Measurements from ENCODE around the gene CCR5.
"Not testable (repeated sequence)": the region's sequence is repeated elsewhere in the genome, so short reads cannot be mapped to it uniquely, and the experiment has no call there.

The CCR5 gene

DNA sequence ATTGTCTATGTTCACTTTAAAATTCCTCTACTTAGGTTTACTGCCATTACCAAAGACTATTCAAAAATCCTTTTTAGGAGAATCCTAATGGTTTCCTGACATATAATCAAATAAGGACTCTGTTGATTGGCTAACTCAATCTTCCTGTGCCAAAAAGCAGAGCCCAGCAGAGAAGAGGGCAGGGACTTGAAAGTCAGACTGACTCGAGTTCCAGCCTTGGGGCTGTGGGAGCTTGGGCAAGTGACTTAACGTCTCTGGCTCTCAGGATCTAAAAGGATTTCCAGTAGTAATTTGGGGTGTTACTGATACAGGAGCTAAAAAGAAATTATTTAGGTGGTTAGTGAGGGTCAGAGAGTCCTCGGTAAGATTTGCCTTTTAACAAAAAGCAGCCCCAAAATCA lies 10.9 kb downstream of the CCR5 start:
- Histone ChIP-seq H3K36me3 (ENCODE audit: insufficient read depth) (no peaks in the 10 kb centered on the region), H3K4me2 (no peak overlapping the region), H3K4me3 (IDR thresholded peaks at IDR 0.05; ENCODE audit: insufficient read depth, low read depth, low read length) (no peak overlapping the region), H3K9ac (no peak overlapping the region), H3K4me1 (ENCODE audit: low read depth, poor library complexity, severe bottlenecking) (peaks cover 29% of the 10 kb centered on the region), H4K20me1 (ENCODE audit: insufficient read depth) (no peaks in the 10 kb centered on the region), H3K27me3 (ENCODE audit: insufficient read depth, low read depth) (no peaks in the 10 kb centered on the region), H2AFZ (ENCODE audit: low read depth) (no peak overlapping the region), H3K79me2 (ENCODE audit: insufficient read depth, low read depth) (no peaks in the 10 kb centered on the region), H3K27ac (no peak overlapping the region)
- no peak for TF ChIP-seq CTCF (conservative IDR thresholded peaks at IDR 0.05; ENCODE audit: low read depth, low read length)

GRCh38 chr3:46383211-46383950 lies 12.6 kb downstream of the CCR5 start:
- TF ChIP-seq CTCF (conservative IDR thresholded peaks at IDR 0.05; ENCODE audit: low read depth, low read length) = no peak
- H2AFZ ChIP-seq (ENCODE audit: low read depth) = no peak overlapping the region
- H3K9ac ChIP-seq = no peak overlapping the region
- no peak overlapping the region for H3K4me3 ChIP-seq (IDR thresholded peaks at IDR 0.05; ENCODE audit: insufficient read depth, low read depth, low read length)
- H3K4me2 ChIP-seq = 0 out of 2 replicates have a peak overlapping the region, but pooled peaks have one; percentile 10
- no peak overlapping the region for H3K27ac ChIP-seq
- no peaks in the 10 kb centered on the region for H3K27me3 ChIP-seq (ENCODE audit: insufficient read depth, low read depth)
- H3K4me1 ChIP-seq (ENCODE audit: low read depth, poor library complexity, severe bottlenecking) = peaks cover 27% of the 10 kb centered on the region
- H3K79me2 ChIP-seq (ENCODE audit: insufficient read depth, low read depth) = no peaks in the 10 kb centered on the region
- no peaks in the 10 kb centered on the region for H4K20me1 ChIP-seq (ENCODE audit: insufficient read depth)
- no peaks in the 10 kb centered on the region for H3K36me3 ChIP-seq (ENCODE audit: insufficient read depth)

DNA sequence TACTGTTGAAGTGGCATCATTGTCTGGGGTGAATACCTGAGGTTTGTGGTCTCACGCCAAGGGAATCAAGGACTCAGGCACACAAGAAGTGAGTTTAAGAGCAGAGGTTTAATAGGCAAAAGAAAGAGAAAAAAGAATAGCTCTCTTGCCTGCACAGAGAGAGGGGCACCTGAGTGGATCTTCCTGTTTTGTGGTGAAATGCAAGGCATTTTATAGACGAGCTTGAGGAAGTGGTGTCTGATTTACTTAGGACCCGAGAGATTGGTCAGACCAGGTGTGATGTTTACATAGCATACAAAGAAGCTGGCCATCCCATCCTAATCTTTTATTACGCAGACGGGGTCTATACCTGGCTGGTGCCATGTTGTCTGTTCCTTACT lies 13.2 kb downstream of the CCR5 start:
- no peaks in the 10 kb centered on the region for H3K79me2 ChIP-seq (ENCODE audit: insufficient read depth, low read depth)
- H2AFZ ChIP-seq (ENCODE audit: low read depth) = no peak overlapping the region
- peaks cover 23% of the 10 kb centered on the region for H3K4me1 ChIP-seq (ENCODE audit: low read depth, poor library complexity, severe bottlenecking)
- 0 out of 2 replicates have a peak overlapping the region, but pooled peaks have one; percentile 10 for H3K4me2 ChIP-seq
- TF ChIP-seq CTCF (conservative IDR thresholded peaks at IDR 0.05; ENCODE audit: low read depth, low read length) = no peak
- no peaks in the 10 kb centered on the region for H4K20me1 ChIP-seq (ENCODE audit: insufficient read depth)
- no peak overlapping the region for H3K4me3 ChIP-seq (IDR thresholded peaks at IDR 0.05; ENCODE audit: insufficient read depth, low read depth, low read length)
- no peak overlapping the region for H3K27ac ChIP-seq
- no peaks in the 10 kb centered on the region for H3K27me3 ChIP-seq (ENCODE audit: insufficient read depth, low read depth)
- H3K36me3 ChIP-seq (ENCODE audit: insufficient read depth) = no peaks in the 10 kb centered on the region
- H3K9ac ChIP-seq = no peak overlapping the region

DNA sequence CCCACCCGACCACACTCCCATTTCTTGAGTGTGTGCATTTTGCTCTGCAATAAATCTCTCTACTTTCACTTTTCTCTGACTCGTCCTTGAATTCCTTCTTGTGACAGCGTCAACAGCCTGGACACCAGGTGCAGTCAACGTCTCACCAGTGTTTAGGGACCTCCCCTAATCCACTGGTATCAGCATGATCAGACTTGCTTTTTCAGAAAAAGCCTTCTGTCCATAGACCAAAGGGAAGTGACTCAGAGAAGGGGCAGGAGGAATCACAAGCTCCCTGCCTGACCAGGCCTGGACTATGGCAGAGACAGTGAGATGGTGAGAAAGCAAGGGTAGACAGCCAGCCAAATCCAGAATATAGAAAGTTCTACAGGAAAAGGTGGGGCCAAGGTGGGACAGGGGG lies 15.5 kb downstream of the CCR5 start:
- H3K27ac ChIP-seq = no peak overlapping the region
- TF ChIP-seq CTCF (conservative IDR thresholded peaks at IDR 0.05; ENCODE audit: low read depth, low read length) = no peak
- no peak overlapping the region for H3K4me2 ChIP-seq

GRCh38 chr3:46388847-46389246 lies 18.1 kb downstream of the CCR5 start:
- H3K4me3 ChIP-seq (IDR thresholded peaks at IDR 0.05; ENCODE audit: insufficient read depth, low read depth, low read length); H2AFZ ChIP-seq (ENCODE audit: low read depth); H3K36me3 ChIP-seq (ENCODE audit: insufficient read depth); H3K27me3 ChIP-seq (ENCODE audit: insufficient read depth, low read depth); H4K20me1 ChIP-seq (ENCODE audit: insufficient read depth); H3K79me2 ChIP-seq (ENCODE audit: insufficient read depth, low read depth); H3K27ac ChIP-seq; H3K9ac ChIP-seq; H3K4me2 ChIP-seq: not testable (repeated sequence)
- H3K4me1 ChIP-seq (ENCODE audit: low read depth, poor library complexity, severe bottlenecking) = peaks cover 12% of the 10 kb centered on the region

More for the DNA sequence above, 15.5 kb downstream of the CCR5 start:
- no peaks in the 10 kb centered on the region for H3K79me2 ChIP-seq (ENCODE audit: insufficient read depth, low read depth)
- no peak overlapping the region for H3K9ac ChIP-seq
- no peak overlapping the region for H3K4me3 ChIP-seq (IDR thresholded peaks at IDR 0.05; ENCODE audit: insufficient read depth, low read depth, low read length)
- H4K20me1 ChIP-seq (ENCODE audit: insufficient read depth) = no peaks in the 10 kb centered on the region
- H3K27me3 ChIP-seq (ENCODE audit: insufficient read depth, low read depth) = no peaks in the 10 kb centered on the region
- H3K4me1 ChIP-seq (ENCODE audit: low read depth, poor library complexity, severe bottlenecking) = peaks cover 10% of the 10 kb centered on the region
- no peaks in the 10 kb centered on the region for H3K36me3 ChIP-seq (ENCODE audit: insufficient read depth)
- H2AFZ ChIP-seq (ENCODE audit: low read depth) = no peak overlapping the region
